ENCODE measurements around the gene OR2H1.

DNA sequence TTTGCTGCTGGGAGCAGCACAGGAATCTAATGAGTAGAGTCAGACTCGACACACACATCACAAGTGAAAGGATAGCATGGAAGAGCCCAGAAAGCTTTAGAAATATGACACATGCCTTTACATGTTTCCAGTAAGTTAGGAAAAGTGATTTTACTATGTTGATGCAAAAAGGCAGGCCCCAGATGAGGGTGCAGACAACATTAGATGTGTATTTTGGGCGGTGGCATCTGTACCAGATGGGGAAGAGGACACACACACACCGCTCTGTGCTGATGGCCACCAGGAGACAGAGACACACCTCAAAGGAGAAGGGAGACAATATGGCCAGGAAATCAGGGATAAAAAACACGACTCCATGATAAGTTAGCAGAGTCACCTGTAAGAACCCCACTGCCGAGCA lies 30.2 kb downstream of the OR2H1 start:
- TF ChIP-seq CTCF (IDR thresholded peaks at IDR 0.05) (no peak), POLR2A (IDR thresholded peaks at IDR 0.05) (no peak)

Measured in thyroid gland (tissue), 4 donors.